ENCODE results near the gene ZC3H12D. TPM values are rescaled to one million over a fixed set of nuclear protein-coding genes. Genes with fewer than 3 reads are reported as not detected.

ZC3H12D gene
- 1 to 10 TPM; 1.4 to 5.7 (median 2.6) TPM for total RNA-seq

DNA sequence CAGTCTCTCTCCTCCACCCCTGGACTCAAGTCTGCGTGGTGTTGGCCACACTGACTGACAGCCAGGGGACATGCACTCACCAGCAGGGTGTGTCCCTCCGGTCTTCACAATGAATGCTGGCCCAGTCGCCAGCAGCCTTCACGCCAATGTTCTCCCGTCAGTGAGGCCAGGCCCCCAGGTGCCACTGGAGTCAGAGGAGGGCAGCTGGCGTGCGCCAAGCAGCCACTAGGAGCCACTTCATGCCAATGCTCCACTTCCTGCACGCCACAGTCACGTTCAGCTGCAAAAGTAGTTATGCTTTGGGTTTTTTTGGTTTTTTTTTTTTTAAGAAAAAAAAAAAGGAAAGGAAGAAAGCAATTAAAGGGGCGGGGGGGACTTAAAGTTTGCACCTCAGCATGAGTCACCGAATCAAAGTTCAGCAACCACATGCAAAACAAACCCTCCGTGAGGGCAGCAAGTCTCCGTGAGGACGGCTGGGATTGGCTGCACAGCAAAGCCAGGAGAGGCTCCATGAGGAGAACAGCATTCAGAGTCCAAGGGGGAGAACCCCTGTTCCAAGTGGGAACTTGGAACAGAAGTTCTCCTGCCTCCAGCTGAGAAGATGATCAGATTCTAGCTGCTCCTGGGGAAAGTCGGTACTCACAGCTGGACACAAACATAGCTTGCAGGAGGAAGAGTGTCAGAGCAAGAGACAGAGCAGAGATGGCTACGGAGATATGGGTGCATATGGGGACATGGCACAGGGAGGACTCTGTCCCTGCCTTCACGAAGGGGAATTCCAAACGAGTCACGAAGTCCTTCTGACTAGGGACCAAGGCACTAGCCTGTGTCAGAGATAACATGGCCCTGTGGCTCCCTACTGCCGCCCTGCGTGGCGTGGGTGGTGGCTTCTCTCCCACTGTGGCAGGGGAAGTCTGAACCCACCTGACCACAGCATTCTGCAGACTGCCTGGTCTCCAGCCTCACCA lies at the start of gene ZC3H12D:
ZC3H12D (minus strand) TSS at position 282 of the 968 bp plus-strand sequence. CDS start 10,471 bp downstream, outside the sequence.
- no peaks in the 10 kb centered on the region for H3K9me3 ChIP-seq
- ATAC-seq (ENCODE audit: low FRiP score in 2 of 2), result peak; percentile 54 to 62
- TF ChIP-seq POLR2A (IDR thresholded peaks at IDR 0.05), result peak in 1 of 4 donors; percentile 44
- TF ChIP-seq POLR2AphosphoS5 (IDR thresholded peaks at IDR 0.05), result peak; percentile 9 to 21
- TF ChIP-seq, protein P1, sequence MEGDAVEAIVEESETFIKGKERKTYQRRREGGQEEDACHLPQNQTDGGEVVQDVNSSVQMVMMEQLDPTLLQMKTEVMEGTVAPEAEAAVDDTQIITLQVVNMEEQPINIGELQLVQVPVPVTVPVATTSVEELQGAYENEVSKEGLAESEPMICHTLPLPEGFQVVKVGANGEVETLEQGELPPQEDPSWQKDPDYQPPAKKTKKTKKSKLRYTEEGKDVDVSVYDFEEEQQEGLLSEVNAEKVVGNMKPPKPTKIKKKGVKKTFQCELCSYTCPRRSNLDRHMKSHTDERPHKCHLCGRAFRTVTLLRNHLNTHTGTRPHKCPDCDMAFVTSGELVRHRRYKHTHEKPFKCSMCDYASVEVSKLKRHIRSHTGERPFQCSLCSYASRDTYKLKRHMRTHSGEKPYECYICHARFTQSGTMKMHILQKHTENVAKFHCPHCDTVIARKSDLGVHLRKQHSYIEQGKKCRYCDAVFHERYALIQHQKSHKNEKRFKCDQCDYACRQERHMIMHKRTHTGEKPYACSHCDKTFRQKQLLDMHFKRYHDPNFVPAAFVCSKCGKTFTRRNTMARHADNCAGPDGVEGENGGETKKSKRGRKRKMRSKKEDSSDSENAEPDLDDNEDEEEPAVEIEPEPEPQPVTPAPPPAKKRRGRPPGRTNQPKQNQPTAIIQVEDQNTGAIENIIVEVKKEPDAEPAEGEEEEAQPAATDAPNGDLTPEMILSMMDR (IDR thresholded peaks at IDR 0.05), result peak; percentile 27 to 54 (median 40)
- TF ChIP-seq EP300 (IDR thresholded peaks at IDR 0.05), result no peak
- H3K4me3 ChIP-seq, result peak within 1 kb of the TSS in 2 of 4 donors; percentile 25 to 26
- peak; percentile 69 to 75 for DNase-seq
- no peaks in the 10 kb centered on the region for H3K36me3 ChIP-seq
- H3K27ac ChIP-seq, result peak within 1 kb of the TSS; percentile 74 to 85 (median 83)
- H3K27me3 ChIP-seq, result no peaks in the 10 kb centered on the region
- WGBS, 2 donors, result 39 to 53% methylated on average over 19 to 22 of the region's 22 CpGs
- H3K4me1 ChIP-seq, result peaks cover 32 to 45% (median 41%) of the 10 kb centered on the region in 4 donors

GRCh38 chr6:149529650-149530049 lies 44.8 kb upstream of the ZC3H12D start:
- no peaks in the 10 kb centered on the region for H3K9me3 ChIP-seq
- TF ChIP-seq, protein P1 (IDR thresholded peaks at IDR 0.05), result no peak
- TF ChIP-seq POLR2AphosphoS5 (IDR thresholded peaks at IDR 0.05), result no peak
- no peak for TF ChIP-seq EP300 (IDR thresholded peaks at IDR 0.05)
- no peak for TF ChIP-seq POLR2A (IDR thresholded peaks at IDR 0.05)
- DNase-seq (no peak), ATAC-seq (ENCODE audit: low FRiP score in 2 of 2) (no peak)
- 95 to 97% methylated on average over 5 of the region's 5 CpGs for WGBS, 2 donors
- no peaks in the 10 kb centered on the region for H3K4me1 ChIP-seq
- H3K36me3 ChIP-seq, result peaks cover 36 to 100% (median 79%) of the 10 kb centered on the region in 4 donors
- no peak overlapping the region for H3K27ac ChIP-seq
- H3K4me3 ChIP-seq, result no peak overlapping the region
- H3K27me3 ChIP-seq, result no peaks in the 10 kb centered on the region

DNA sequence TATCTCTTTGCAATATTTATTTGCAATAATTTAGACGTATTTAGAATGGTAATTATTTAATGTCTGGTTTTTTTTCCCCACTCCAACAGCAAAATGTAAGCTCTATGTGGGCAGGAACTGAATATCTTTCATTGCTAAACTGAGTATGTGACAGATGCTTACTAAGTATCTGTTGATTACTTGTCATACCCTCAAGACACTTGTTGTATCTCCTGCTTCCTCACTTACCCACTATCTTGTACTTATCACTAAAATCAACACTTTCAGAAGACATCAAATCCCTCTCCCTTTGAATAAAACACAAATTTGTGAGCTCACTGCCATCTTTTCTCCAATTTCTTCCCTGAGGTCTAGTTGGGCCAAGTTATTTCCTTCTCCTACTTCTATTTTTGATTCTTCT lies 30.7 kb upstream of the ZC3H12D start:
- H3K36me3 ChIP-seq, result peaks cover 3 to 53% (median 15%) of the 10 kb centered on the region in 4 donors
- no peak overlapping the region for H3K4me3 ChIP-seq
- ATAC-seq (ENCODE audit: low FRiP score in 2 of 2) (no peak), DNase-seq (no peak)
- H3K4me1 ChIP-seq, result no peaks in the 10 kb centered on the region
- WGBS, 2 donors, result 97 to 100% methylated on average over 1 of the region's 1 CpG
- H3K9me3 ChIP-seq, result no peaks in the 10 kb centered on the region
- H3K27me3 ChIP-seq, result no peaks in the 10 kb centered on the region
- TF ChIP-seq EP300 (IDR thresholded peaks at IDR 0.05) (no peak), POLR2A (IDR thresholded peaks at IDR 0.05) (no peak), POLR2AphosphoS5 (IDR thresholded peaks at IDR 0.05) (no peak)
- TF ChIP-seq, protein P1 (IDR thresholded peaks at IDR 0.05), result no peak
- no peak overlapping the region for H3K27ac ChIP-seq

DNA sequence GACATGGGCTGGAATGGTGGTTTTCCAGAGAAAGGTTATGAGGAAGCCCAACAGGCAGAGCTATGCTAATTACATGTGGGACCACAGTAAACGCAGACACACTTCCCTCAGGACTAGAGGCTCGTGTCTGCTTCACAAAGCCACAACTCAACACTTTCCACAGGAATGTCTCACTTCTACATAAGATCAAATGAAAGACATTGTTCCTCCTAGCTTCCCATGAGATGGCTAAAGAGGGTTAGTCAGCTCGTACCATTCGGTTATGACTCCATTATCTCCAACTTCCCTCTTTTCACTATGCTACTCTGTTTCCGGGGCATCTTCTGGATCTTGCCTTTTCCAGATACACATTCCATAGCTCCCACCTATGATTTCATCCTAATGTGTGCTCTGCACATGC lies 29.1 kb upstream of the ZC3H12D start:
- Histone ChIP-seq H3K27me3 (no peaks in the 10 kb centered on the region), H3K4me3 (no peak overlapping the region), H3K36me3 (peaks cover 0 to 44% (median 13%) of the 10 kb centered on the region in 4 donors), H3K27ac (no peak overlapping the region), H3K9me3 (no peaks in the 10 kb centered on the region), H3K4me1 (no peaks in the 10 kb centered on the region)
- no peak for TF ChIP-seq POLR2AphosphoS5 (IDR thresholded peaks at IDR 0.05)
- TF ChIP-seq POLR2A (IDR thresholded peaks at IDR 0.05), result no peak
- no peak for TF ChIP-seq EP300 (IDR thresholded peaks at IDR 0.05)
- TF ChIP-seq, protein P1 (IDR thresholded peaks at IDR 0.05), result no peak
- ATAC-seq (ENCODE audit: low FRiP score in 2 of 2), result peak in 1 of 2 donors; percentile 56
- 66 to 76% methylated on average over 5 of the region's 5 CpGs for WGBS, 2 donors
- no peak for DNase-seq

All from upper lobe of left lung (tissue), 6 donors.